H1 (cell line): ENCODE results near the gene ENAH. TPM values are rescaled to one million over a fixed set of nuclear protein-coding genes. Genes with fewer than 3 reads are reported as not detected.

Experiments used
- CTCF ChIA-PET: fragments of 300-600 bp; sonication (Branson Sonifier 250); formaldehyde crosslinking; loops from one replicate; lab custom pipeline; 2021; ENCODE audit not compliant: partially characterized antibody; lab: Charles Lee
- POLR2A ChIA-PET: fragments of 300-600 bp; sonication (Branson Sonifier 250); formaldehyde crosslinking; loops from one replicate; lab custom pipeline; 2021; ENCODE audit warnings: inconsistent platforms; ENCODE audit not compliant: partially characterized antibody; lab: Charles Lee
- DNase-seq, 2 experiments: peaks; one replicate each; pipeline versions ENCODE4 v3.0.0 to v3.0.0-alpha.2; 2010 to 2022; ENCODE audit warnings: low spot score in 2 of 2, low read depth in 1 of 2, mixed read lengths in 1 of 2
- FAIRE-seq: peaks from 2 replicates; lab custom pipeline; 2011; peaks lifted over from hg19 to GRCh38; lab: Jason Lieb, UNC
- H2AFZ ChIP-seq: 2 replicates; pipeline ENCODE4 v1.8.1; 2012; ENCODE audit warnings: low read length, inconsistent platforms
- H2AK5ac ChIP-seq: 2 replicates; pipeline ENCODE4 v1.6.1; 2013; ENCODE audit warnings: low read depth, low read length
- H2BK120ac ChIP-seq: replicated peaks from 2 replicates; pipeline ENCODE3; 2013; ENCODE audit warnings: low read depth, low read length, inconsistent platforms
- H2BK12ac ChIP-seq: 2 replicates; pipeline ENCODE4 v1.6.1; 2013; ENCODE audit warnings: low read depth, low read length
- H2BK15ac ChIP-seq: 2 replicates; pipeline ENCODE4 v1.6.1; 2013; ENCODE audit warnings: low read length
- H2BK20ac ChIP-seq: 2 replicates; pipeline ENCODE4 v1.6.1; 2013; ENCODE audit warnings: low read length
- H2BK5ac ChIP-seq: 2 replicates; pipeline ENCODE4 v1.6.1; 2013; ENCODE audit warnings: low read depth, low read length
- H3K14ac ChIP-seq: 2 replicates; pipeline ENCODE4 v1.6.1; 2013; ENCODE audit warnings: inconsistent platforms; ENCODE audit not compliant: insufficient read length
- H3K18ac ChIP-seq: 2 replicates; pipeline ENCODE4 v1.6.1; 2013; ENCODE audit warnings: low read length; ENCODE audit errors: extremely low read depth
- H3K23ac ChIP-seq: 2 replicates; pipeline ENCODE4 v1.6.1; 2013; ENCODE audit warnings: inconsistent platforms; ENCODE audit not compliant: insufficient read length
- H3K23me2 ChIP-seq: 2 replicates; pipeline ENCODE4 v1.6.1; 2013; ENCODE audit warnings: low read depth, low read length
- H3K27ac ChIP-seq: 2 replicates; pipeline ENCODE4 v1.6.1; 2011; ENCODE audit warnings: low read depth, low read length, inconsistent platforms
- H3K27me3 ChIP-seq, 4 experiments: replicated peaks in 1 of 4; 1 replicate in 1 of 4; 2 replicates in 3 of 4; pipeline versions ENCODE4 v1.6.1 to v1.8.1; 2011 to 2013; ENCODE audit warnings: low read length in 3 of 4, mild to moderate bottlenecking in 3 of 4, inconsistent platforms in 2 of 4, mixed read lengths in 2 of 4, moderate library complexity in 1 of 4; ENCODE audit not compliant: control insufficient read depth in 3 of 4, insufficient read depth in 3 of 4; ENCODE audit errors: extremely low read depth in 1 of 4
- H3K36me3 ChIP-seq, 4 experiments: 2 replicates each; pipeline versions ENCODE4 v1.6.1 to v1.8.1; 2011 to 2013; ENCODE audit warnings: mild to moderate bottlenecking in 4 of 4, low read length in 3 of 4, moderate library complexity in 2 of 4, control low read depth in 1 of 4, inconsistent platforms in 1 of 4; ENCODE audit not compliant: insufficient read depth in 4 of 4, control insufficient read depth in 2 of 4
- H3K4ac ChIP-seq: replicated peaks from 2 replicates; pipeline ENCODE3; 2013; ENCODE audit warnings: low read length, low read depth, mixed read lengths, inconsistent platforms; ENCODE audit not compliant: insufficient read length
- H3K4me1 ChIP-seq, 4 experiments: replicated peaks in 1 of 4; 1 replicate in 1 of 4; 2 replicates in 3 of 4; pipeline versions ENCODE4 v1.6.1 to v1.8.1; 2011 to 2013; ENCODE audit warnings: low read length in 3 of 4, inconsistent platforms in 2 of 4, mixed read lengths in 1 of 4; ENCODE audit not compliant: insufficient read depth in 4 of 4, control insufficient read depth in 3 of 4
- H3K4me2 ChIP-seq, 2 experiments: 2 replicates each; pipeline versions ENCODE4 v1.6.1 to v1.8.1; 2011 to 2013; ENCODE audit warnings: low read depth in 2 of 2, low read length in 2 of 2, control low read depth in 1 of 2, inconsistent platforms in 1 of 2, mild to moderate bottlenecking in 1 of 2; ENCODE audit not compliant: insufficient read depth in 1 of 2
- H3K4me3 ChIP-seq, 4 experiments: fragments of 200-600, 300-600 bp in 1 of 4; sonication (generic), shearing (Covaris generic), sonication (Bioruptor Twin) in 1 of 4; 2 replicates each; pipeline versions ENCODE4 v1.5.1 to v1.8.1; 2011 to 2016; ENCODE audit warnings: low read length in 4 of 4, low read depth in 3 of 4, control low read depth in 2 of 4, inconsistent platforms in 2 of 4, mild to moderate bottlenecking in 2 of 4, mixed read lengths in 1 of 4, moderate library complexity in 1 of 4; ENCODE audit not compliant: insufficient read depth in 2 of 4; ENCODE audit errors: extremely low read depth in 1 of 4
- H3K56ac ChIP-seq: replicated peaks from 2 replicates; pipeline ENCODE3; 2013; ENCODE audit warnings: low read depth, mild to moderate bottlenecking, mixed read lengths, low read length, inconsistent platforms; ENCODE audit not compliant: insufficient read length
- H3K79me1 ChIP-seq: 2 replicates; pipeline ENCODE4 v1.6.1; 2013; ENCODE audit warnings: low read depth, low read length, control low read depth
- H3K79me2 ChIP-seq, 2 experiments: 2 replicates each; pipeline versions ENCODE4 v1.6.1 to v1.8.1; 2012 to 2013; ENCODE audit warnings: low read length in 2 of 2, mild to moderate bottlenecking in 2 of 2, inconsistent platforms in 1 of 2; ENCODE audit not compliant: insufficient read depth in 2 of 2, control insufficient read depth in 1 of 2
- H3K9ac ChIP-seq, 4 experiments: replicated peaks in 1 of 4; 1 replicate in 1 of 4; 2 replicates in 3 of 4; pipeline versions ENCODE4 v1.6.1 to v1.8.1; 2011 to 2013; ENCODE audit warnings: low read depth in 3 of 4, low read length in 3 of 4, control low read depth in 2 of 4, mild to moderate bottlenecking in 2 of 4, moderate library complexity in 2 of 4, inconsistent platforms in 1 of 4; ENCODE audit errors: extremely low read depth in 1 of 4
- H3K9me3 ChIP-seq, 2 experiments: 2 replicates each; pipeline versions ENCODE4 v1.6.1 to v1.8.1; 2012 to 2013; ENCODE audit warnings: mild to moderate bottlenecking in 2 of 2, moderate library complexity in 2 of 2, control low read depth in 1 of 2, inconsistent platforms in 1 of 2, low read depth in 1 of 2, low read length in 1 of 2, mixed read lengths in 1 of 2; ENCODE audit not compliant: insufficient read depth in 2 of 2
- H4K20me1 ChIP-seq, 2 experiments: replicated peaks in 1 of 2; 2 replicates each; pipeline versions ENCODE3 to v1.8.1; 2011 to 2013; ENCODE audit warnings: inconsistent platforms in 2 of 2, low read length in 2 of 2, mild to moderate bottlenecking in 1 of 2; ENCODE audit not compliant: insufficient read depth in 2 of 2, control insufficient read depth in 1 of 2
- H4K5ac ChIP-seq: 2 replicates; pipeline ENCODE4 v1.6.1; 2013; ENCODE audit warnings: low read length, low read depth, mixed read lengths, inconsistent platforms; ENCODE audit not compliant: insufficient read length
- H4K8ac ChIP-seq: 2 replicates; pipeline ENCODE4 v1.8.0; 2013; ENCODE audit warnings: mild to moderate bottlenecking, moderate library complexity, low read length, inconsistent platforms; ENCODE audit not compliant: insufficient read depth; ENCODE audit errors: extremely low read depth
- H4K91ac ChIP-seq: replicated peaks from 2 replicates; pipeline ENCODE3; 2013; ENCODE audit warnings: low read length, mixed read lengths, inconsistent platforms; ENCODE audit not compliant: insufficient read length
- BCL11A ChIP-seq, 2 experiments: IDR thresholded peaks; one replicate each; pipeline ENCODE4 v1.6.1; 2011; ENCODE audit warnings: low read depth in 2 of 2, low read length in 2 of 2, mild to moderate bottlenecking in 2 of 2
- GTF2F1 ChIP-seq: IDR thresholded peaks from 2 replicates; pipeline ENCODE4 v1.6.1; 2012; ENCODE audit warnings: low read depth, low read length, improper control_type of control experiment, borderline replicate concordance
- MAFK ChIP-seq: IDR thresholded peaks from 2 replicates; pipeline ENCODE4 v1.6.1; 2012; ENCODE audit warnings: low read depth, mild to moderate bottlenecking, improper control_type of control experiment, low read length
- PHF8 ChIP-seq: fragments of 200-600 bp; sonication (generic); conservative IDR thresholded peaks from 2 replicates; pipeline ENCODE4 v1.7.1; 2012; ENCODE audit warnings: low read depth, mild to moderate bottlenecking, inconsistent platforms, low read length, moderate library complexity
- RAD21 ChIP-seq, 2 experiments: IDR thresholded peaks in 1 of 2; conservative IDR thresholded peaks in 1 of 2; 2 replicates each; pipeline ENCODE4 v1.6.1; 2011; ENCODE audit warnings: low read depth in 2 of 2, low read length in 2 of 2, improper control_type of control experiment in 1 of 2, inconsistent platforms in 1 of 2, mild to moderate bottlenecking in 1 of 2, moderate library complexity in 1 of 2
- RXRA ChIP-seq: IDR thresholded peaks from 2 replicates; pipeline ENCODE4 v1.6.1; 2011; ENCODE audit warnings: low read depth, mild to moderate bottlenecking, low read length, moderate library complexity; ENCODE audit not compliant: insufficient read depth
- SAP30 ChIP-seq: fragments of 300-600 bp; sonication (generic); IDR thresholded peaks from 2 replicates; pipeline ENCODE4 v1.7.1; 2012; ENCODE audit warnings: low read length, moderate library complexity, mild to moderate bottlenecking, inconsistent platforms; ENCODE audit not compliant: insufficient read depth, insufficient replicate concordance
- WGBS, 2 experiments: shearing (Covaris generic) in 1 of 2; methylation state at CpG; one replicate each; pipeline versions ENCODE4 v1.1.6 to v1.1.7; 2013 to 2015; ENCODE audit warnings: low lambda C conversion rate in 2 of 2, mixed read lengths in 2 of 2, inconsistent platforms in 1 of 2, low coverage in 1 of 2, missing lambda C conversion rate in 1 of 2; ENCODE audit not compliant: insufficient replicate concordance in 2 of 2, insufficient coverage in 1 of 2, insufficient read length in 1 of 2; ENCODE audit errors: extremely low coverage in 1 of 2, missing lambda C conversion rate in 1 of 2; 5-methylcytosine and 5-hydroxymethylcytosine counted together
- polyA plus RNA-seq, 7 experiments: library from polyadenylated mRNA; depleted of rRNA in 3 of 7; stranded (reverse) in 5 of 7; unstranded in 2 of 7; fragments of >200 nt in 5 of 7; fragments of 200-250 nt in 2 of 7; gene quantifications; 1 replicate in 5 of 7; 2 replicates in 1 of 7; 4 replicates in 1 of 7; pipeline versions ENCODE4 v1.2.1 to v1.2.3, GENCODE V29; 2011 to 2013; ENCODE audit warnings: missing spikeins in 2 of 7, mixed read lengths in 2 of 7
- total RNA-seq: library from RNA; stranded (reverse); fragmentation: NEBNext Ultra II Directional; extraction: Animal tissue kit (Norgen Biotek cat#: 25700); gene quantifications from 2 replicates; pipeline ENCODE4 v1.2.1, GENCODE V29; 2021
- TF ChIP-seq, protein P1 (sequence below): IDR thresholded peaks from 2 replicates; pipeline ENCODE4 v1.6.1; 2011; ENCODE audit warnings: low read length, improper control_type of control experiment
- TF ChIP-seq, protein P2 (sequence below): IDR thresholded peaks from 2 replicates; pipeline ENCODE4 v1.6.1; 2011; ENCODE audit warnings: low read depth, mild to moderate bottlenecking, low read length; ENCODE audit not compliant: insufficient read depth

ENAH gene
- total and polyA plus RNA-seq, 2 of the 8 experiments (the other 6 are each of a cell fraction or from before 2014, with no cell fraction given): 39.1 to 335 TPM

DNA sequence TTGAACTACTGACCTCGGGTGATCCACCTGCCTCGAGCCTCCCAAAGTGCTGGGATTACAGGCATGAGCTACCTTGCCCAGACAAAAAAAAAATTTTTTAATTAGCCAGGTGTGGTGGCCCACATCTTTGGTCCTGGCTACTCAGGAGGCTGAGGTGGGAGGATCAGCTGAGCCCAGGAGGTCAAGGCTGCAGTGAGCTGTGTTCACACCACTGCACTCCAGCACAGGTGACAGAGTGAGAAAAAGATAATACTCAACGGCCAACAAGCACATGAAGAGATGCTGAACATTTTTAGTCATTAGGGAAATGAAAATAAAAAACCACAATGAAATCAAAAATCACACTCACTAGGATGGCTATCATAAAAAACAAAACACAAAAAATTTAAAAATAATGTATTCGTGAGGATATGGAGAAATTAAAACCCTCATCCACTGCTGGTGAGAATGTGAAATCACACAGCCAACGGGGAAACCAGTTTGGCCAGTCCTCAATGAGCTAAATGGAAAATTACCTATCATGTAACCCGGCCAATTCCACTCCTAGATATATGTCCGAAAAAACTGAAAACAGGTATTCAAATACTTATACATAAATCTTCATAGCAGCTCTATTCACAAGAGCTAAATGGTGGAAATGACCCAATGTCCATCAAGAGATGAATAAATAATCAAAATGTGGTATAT is 41.2 kb downstream of the ENAH start:
- H3K27ac ChIP-seq: no peak overlapping the region
- no peak overlapping the region for H2BK120ac ChIP-seq
- POLR2A ChIA-PET: interaction anchor here (0.8 to 1.7 kb wide), 3 partner anchors 11 to 41 kb away, joined by 4 to 8 read pairs (median 4); partner anchors contain the start of gene ENAH
- H4K8ac ChIP-seq: no peak overlapping the region
- peaks cover 0 to 10% (median 5%) of the 10 kb centered on the region in 4 experiments; a peak in 4 of 7 replicates for H3K4me1 ChIP-seq
- no peak overlapping the region for H3K23ac ChIP-seq
- no peaks in the 10 kb centered on the region for H3K27me3 ChIP-seq
- peaks cover 14 to 25% of the 10 kb centered on the region in 2 experiments for H4K20me1 ChIP-seq
- FAIRE-seq: no peak
- no peak overlapping the region for H4K91ac ChIP-seq
- peaks cover 3% of the 10 kb centered on the region; the same call in 1 of the 2 replicates for H3K79me1 ChIP-seq
- CTCF ChIA-PET: interaction anchor here (0.8 to 1.0 kb wide), 2 partner anchors 28 to 204 kb away, joined by 3 read pairs; no protein-coding TSS in a partner anchor
- no peak overlapping the region for H3K4ac ChIP-seq
- H3K4me2 ChIP-seq: no peak overlapping the region
- H2BK15ac ChIP-seq: no peak overlapping the region
- no peak overlapping the region for H2BK12ac ChIP-seq
- no peak overlapping the region for H4K5ac ChIP-seq
- H2BK5ac ChIP-seq: no peak overlapping the region
- peaks cover 44 to 95% of the 10 kb centered on the region in 2 experiments for H3K79me2 ChIP-seq
- no peak overlapping the region for H3K4me3 ChIP-seq
- 91% methylated on average over 7 of the region's 7 CpGs; no CpG with 5 or more reads in 1 of the 2 experiments for WGBS, 2 experiments
- H3K14ac ChIP-seq: no peak overlapping the region
- H2AFZ ChIP-seq: no peak overlapping the region
- H3K56ac ChIP-seq: no peak overlapping the region
- peaks cover 0 to 11% of the 10 kb centered on the region in 2 experiments; a peak in 2 of 4 replicates for H3K9me3 ChIP-seq
- H3K9ac ChIP-seq: no peak overlapping the region
- no peak for DNase-seq
- no peak overlapping the region for H3K18ac ChIP-seq
- peaks cover 0 to 5% (median 0%) of the 10 kb centered on the region in 4 experiments; a peak in 1 of 8 replicates for H3K36me3 ChIP-seq
- H3K23me2 ChIP-seq: no peaks in the 10 kb centered on the region
- no peak overlapping the region for H2AK5ac ChIP-seq
- H2BK20ac ChIP-seq: no peak overlapping the region
- TF ChIP-seq RXRA (no peak), RAD21 (IDR thresholded peaks at IDR 0.05 in 1 of 2, conservative IDR thresholded peaks at IDR 0.05 in 1 of 2; ENCODE audit: low read depth in 2 of 2, low read length in 2 of 2) (no peak), PHF8 (no peak), GTF2F1 (no peak), MAFK (no peak), BCL11A (IDR thresholded peaks at IDR 0.05; ENCODE audit: low read depth in 2 of 2, low read length in 2 of 2) (no peak), SAP30 (no peak)
- TF ChIP-seq, protein P1, sequence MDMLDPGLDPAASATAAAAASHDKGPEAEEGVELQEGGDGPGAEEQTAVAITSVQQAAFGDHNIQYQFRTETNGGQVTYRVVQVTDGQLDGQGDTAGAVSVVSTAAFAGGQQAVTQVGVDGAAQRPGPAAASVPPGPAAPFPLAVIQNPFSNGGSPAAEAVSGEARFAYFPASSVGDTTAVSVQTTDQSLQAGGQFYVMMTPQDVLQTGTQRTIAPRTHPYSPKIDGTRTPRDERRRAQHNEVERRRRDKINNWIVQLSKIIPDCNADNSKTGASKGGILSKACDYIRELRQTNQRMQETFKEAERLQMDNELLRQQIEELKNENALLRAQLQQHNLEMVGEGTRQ: no peak
- TF ChIP-seq, protein P2, sequence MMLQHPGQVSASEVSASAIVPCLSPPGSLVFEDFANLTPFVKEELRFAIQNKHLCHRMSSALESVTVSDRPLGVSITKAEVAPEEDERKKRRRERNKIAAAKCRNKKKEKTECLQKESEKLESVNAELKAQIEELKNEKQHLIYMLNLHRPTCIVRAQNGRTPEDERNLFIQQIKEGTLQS: no peak
